Neural progenitor cell (in vitro differentiated cells): ENCODE measurements around the gene GBP6. TPM values are rescaled to one million over a fixed set of nuclear protein-coding genes. Genes with fewer than 3 reads are reported as not detected.

Experiments used
- DNase-seq: peaks from one replicate; pipeline ENCODE4 v3.0.0-alpha.2; 2016; ENCODE audit warnings: low spot score
- H2AFZ ChIP-seq: fragments of 200-600 bp; sonication (generic); replicated peaks from 2 replicates; pipeline ENCODE4 v1.6.1; 2016; ENCODE audit warnings: antibody characterized with exemption
- H3F3A ChIP-seq: fragments of 200-600 bp; sonication (generic); 2 replicates; pipeline ENCODE4 v1.6.1; 2016; ENCODE audit warnings: antibody characterized with exemption, low read depth
- H3K27ac ChIP-seq: fragments of 200-600 bp; sonication (generic); 2 replicates; pipeline ENCODE4 v1.5.1; 2016; ENCODE audit warnings: mild to moderate bottlenecking
- H3K27me3 ChIP-seq: fragments of 200-600 bp; sonication (generic); 2 replicates; pipeline ENCODE4 v1.6.1; 2016; ENCODE audit warnings: mild to moderate bottlenecking, moderate library complexity
- H3K36me3 ChIP-seq: fragments of 200-600 bp; sonication (generic); 2 replicates; pipeline ENCODE4 v1.5.1; 2016
- H3K4me1 ChIP-seq: fragments of 200-600 bp; sonication (generic); 2 replicates; pipeline ENCODE4 v1.6.1; 2016; ENCODE audit warnings: mixed run types
- H3K4me2 ChIP-seq: fragments of 200-600 bp; sonication (generic); 2 replicates; pipeline ENCODE4 v1.6.1; 2016
- H3K4me3 ChIP-seq: fragments of 200-600 bp; sonication (generic); 2 replicates; pipeline ENCODE4 v1.5.1; 2016
- H3K79me2 ChIP-seq: fragments of 200-600 bp; sonication (generic); 2 replicates; pipeline ENCODE4 v1.6.1; 2016; ENCODE audit warnings: low read depth
- H3K9ac ChIP-seq: fragments of 200-600 bp; sonication (generic); 2 replicates; pipeline ENCODE4 v1.6.1; 2016
- H3K9me3 ChIP-seq: fragments of 200-600 bp; sonication (generic); 2 replicates; pipeline ENCODE4 v1.5.1; 2016; ENCODE audit warnings: low read depth
- H4K20me1 ChIP-seq: fragments of 200-600 bp; sonication (generic); 2 replicates; pipeline ENCODE4 v1.6.1; 2016; ENCODE audit warnings: low read depth
- H3K27ac Mint-ChIP-seq: 3 replicates; pipeline ENCODE4 v1.8.0; 2021; ENCODE audit warnings: mixed read lengths
- H3K27me3 Mint-ChIP-seq: 2 replicates; pipeline ENCODE4 v1.8.0; 2022; ENCODE audit warnings: low read depth, mild to moderate bottlenecking, inconsistent platforms, moderate library complexity, mixed read lengths; ENCODE audit not compliant: insufficient read depth
- H3K36me3 Mint-ChIP-seq: 3 replicates; pipeline ENCODE4 v1.8.0; 2021; ENCODE audit warnings: mixed read lengths
- H3K4me1 Mint-ChIP-seq: 3 replicates; pipeline ENCODE4 v1.8.0; 2021; ENCODE audit warnings: mixed read lengths
- H3K4me3 Mint-ChIP-seq: 3 replicates; pipeline ENCODE4 v1.8.0; 2021; ENCODE audit warnings: mild to moderate bottlenecking, moderate library complexity, mixed read lengths
- H3K9me3 Mint-ChIP-seq: 3 replicates; pipeline ENCODE4 v1.8.0; 2020; ENCODE audit warnings: mixed read lengths
- EZH2 ChIP-seq: fragments of 200-600 bp; sonication (generic); IDR thresholded peaks from 2 replicates; pipeline ENCODE4 v1.6.1; 2017; ENCODE audit warnings: antibody characterized with exemption, mild to moderate bottlenecking, moderate library complexity
- EZH2phosphoT487 ChIP-seq: fragments of 200-600 bp; sonication (generic); IDR thresholded peaks from 2 replicates; pipeline ENCODE4 v1.6.1; 2017; ENCODE audit warnings: antibody characterized with exemption
- total RNA-seq: library from RNA; depleted of rRNA; stranded (reverse); fragments of >200 nt; gene quantifications from 2 replicates; pipeline ENCODE4 v1.2.3, GENCODE V29; 2015; ENCODE audit warnings: low replicate concordance
- TF ChIP-seq, protein P1 (sequence below): fragments of 200-600 bp; sonication (generic); IDR thresholded peaks from 2 replicates; pipeline ENCODE4 v1.5.1; 2017; ENCODE audit warnings: antibody characterized with exemption, mild to moderate bottlenecking

The GBP6 gene
- not detected in 2 replicates for total RNA-seq

GRCh38 chr1:89363638-89364536 is at the start of gene GBP6:
GBP6 (plus strand) TSS chr1:89364059; CDS start chr1:89368552, 4,493 bp downstream.
- H2AFZ ChIP-seq = no peak within 1 kb of the TSS
- Mint-ChIP-seq H3K27ac (no peak within 1 kb of the TSS), H3K27me3 (peaks cover 4% of the 10 kb centered on the region), H3K36me3 (no peaks in the 10 kb centered on the region), H3K4me3 (no peak within 1 kb of the TSS), H3K4me1 (peaks cover 6% of the 10 kb centered on the region), H3K9me3 (no peaks in the 10 kb centered on the region)
- H3K9ac ChIP-seq = no peak within 1 kb of the TSS
- no peaks in the 10 kb centered on the region for H4K20me1 ChIP-seq
- H3K4me2 ChIP-seq = no peak within 1 kb of the TSS
- peaks cover 3% of the 10 kb centered on the region for H3K4me1 ChIP-seq
- H3K4me3 ChIP-seq = no peak within 1 kb of the TSS
- no peak for TF ChIP-seq EZH2phosphoT487
- TF ChIP-seq, protein P1, sequence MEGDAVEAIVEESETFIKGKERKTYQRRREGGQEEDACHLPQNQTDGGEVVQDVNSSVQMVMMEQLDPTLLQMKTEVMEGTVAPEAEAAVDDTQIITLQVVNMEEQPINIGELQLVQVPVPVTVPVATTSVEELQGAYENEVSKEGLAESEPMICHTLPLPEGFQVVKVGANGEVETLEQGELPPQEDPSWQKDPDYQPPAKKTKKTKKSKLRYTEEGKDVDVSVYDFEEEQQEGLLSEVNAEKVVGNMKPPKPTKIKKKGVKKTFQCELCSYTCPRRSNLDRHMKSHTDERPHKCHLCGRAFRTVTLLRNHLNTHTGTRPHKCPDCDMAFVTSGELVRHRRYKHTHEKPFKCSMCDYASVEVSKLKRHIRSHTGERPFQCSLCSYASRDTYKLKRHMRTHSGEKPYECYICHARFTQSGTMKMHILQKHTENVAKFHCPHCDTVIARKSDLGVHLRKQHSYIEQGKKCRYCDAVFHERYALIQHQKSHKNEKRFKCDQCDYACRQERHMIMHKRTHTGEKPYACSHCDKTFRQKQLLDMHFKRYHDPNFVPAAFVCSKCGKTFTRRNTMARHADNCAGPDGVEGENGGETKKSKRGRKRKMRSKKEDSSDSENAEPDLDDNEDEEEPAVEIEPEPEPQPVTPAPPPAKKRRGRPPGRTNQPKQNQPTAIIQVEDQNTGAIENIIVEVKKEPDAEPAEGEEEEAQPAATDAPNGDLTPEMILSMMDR = no peak
- no peak for TF ChIP-seq EZH2
- H3K36me3 ChIP-seq = no peaks in the 10 kb centered on the region
- no peaks in the 10 kb centered on the region for H3K27me3 ChIP-seq
- no peaks in the 10 kb centered on the region for H3F3A ChIP-seq
- no peaks in the 10 kb centered on the region for H3K9me3 ChIP-seq
- no peak within 1 kb of the TSS for H3K27ac ChIP-seq
- no peaks in the 10 kb centered on the region for H3K79me2 ChIP-seq
- DNase-seq = peak; percentile 6

GRCh38 chr1:89322402-89322801 is 41.5 kb upstream of the GBP6 start:
- H3K27ac Mint-ChIP-seq = no peak overlapping the region
- no peak overlapping the region for H3K4me3 Mint-ChIP-seq
- Histone ChIP-seq H3F3A (no peaks in the 10 kb centered on the region), H3K9me3 (no peaks in the 10 kb centered on the region), H3K4me1 (no peaks in the 10 kb centered on the region), H3K27me3 (no peaks in the 10 kb centered on the region), H2AFZ (no peak overlapping the region), H3K9ac (no peak overlapping the region), H3K27ac (no peak overlapping the region), H3K36me3 (no peaks in the 10 kb centered on the region), H3K79me2 (no peaks in the 10 kb centered on the region), H3K4me2 (no peak overlapping the region), H3K4me3 (no peak overlapping the region), H4K20me1 (no peaks in the 10 kb centered on the region)
- H3K9me3 Mint-ChIP-seq = peaks cover 10% of the 10 kb centered on the region
- H3K36me3 Mint-ChIP-seq = no peaks in the 10 kb centered on the region
- no peaks in the 10 kb centered on the region for H3K4me1 Mint-ChIP-seq
- TF ChIP-seq, protein P1 = no peak
- no peak for TF ChIP-seq EZH2phosphoT487
- TF ChIP-seq EZH2 = no peak
- DNase-seq = no peak
- no peaks in the 10 kb centered on the region for H3K27me3 Mint-ChIP-seq

DNA sequence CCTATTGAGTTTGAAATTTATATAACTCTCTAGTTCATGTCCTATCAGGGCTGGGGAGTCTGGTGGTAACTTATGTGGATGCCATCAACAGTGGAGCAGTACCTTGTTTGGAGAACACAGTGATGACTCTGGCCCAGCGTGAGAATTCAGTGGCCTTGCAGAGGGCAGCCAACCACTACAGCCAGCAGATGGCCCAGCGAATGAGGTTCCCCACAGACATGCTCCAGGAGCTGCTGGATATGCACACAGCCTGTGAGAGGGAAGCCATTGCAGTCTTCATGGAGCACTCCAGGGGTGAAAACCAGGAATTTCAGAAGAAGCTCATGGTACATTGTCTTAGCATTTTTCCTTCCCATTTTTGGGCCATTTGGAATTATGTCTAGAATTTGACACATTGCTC is 32.0 kb upstream of the GBP6 start:
- no peaks in the 10 kb centered on the region for H3K36me3 Mint-ChIP-seq
- no peaks in the 10 kb centered on the region for H3K4me1 ChIP-seq
- no peak overlapping the region for H2AFZ ChIP-seq
- no peak overlapping the region for H3K4me3 ChIP-seq
- no peaks in the 10 kb centered on the region for H4K20me1 ChIP-seq
- no peaks in the 10 kb centered on the region for H3K27me3 ChIP-seq
- TF ChIP-seq, protein P1 = no peak
- TF ChIP-seq EZH2 = no peak
- TF ChIP-seq EZH2phosphoT487 = no peak
- no peak for DNase-seq
- H3K27ac Mint-ChIP-seq = no peak overlapping the region
- H3F3A ChIP-seq = no peaks in the 10 kb centered on the region
- no peak overlapping the region for H3K4me2 ChIP-seq
- H3K4me1 Mint-ChIP-seq = no peaks in the 10 kb centered on the region
- no peaks in the 10 kb centered on the region for H3K36me3 ChIP-seq
- H3K27ac ChIP-seq = no peak overlapping the region
- H3K9me3 Mint-ChIP-seq = no peaks in the 10 kb centered on the region
- no peak overlapping the region for H3K9ac ChIP-seq
- no peaks in the 10 kb centered on the region for H3K79me2 ChIP-seq
- H3K4me3 Mint-ChIP-seq = no peak overlapping the region
- no peaks in the 10 kb centered on the region for H3K9me3 ChIP-seq
- H3K27me3 Mint-ChIP-seq = peaks cover 2% of the 10 kb centered on the region
